ENCODE measurements around the gene CTIF. TPM values are rescaled to one million over a fixed set of nuclear protein-coding genes. Genes with fewer than 3 reads are reported as not detected.
A peak's percentile ranks its signal among the peaks of the same experiment; 100 is the strongest.

The CTIF gene
- total RNA-seq, 2 donors from 2014 or later = 30.6 to 61.2 TPM

DNA sequence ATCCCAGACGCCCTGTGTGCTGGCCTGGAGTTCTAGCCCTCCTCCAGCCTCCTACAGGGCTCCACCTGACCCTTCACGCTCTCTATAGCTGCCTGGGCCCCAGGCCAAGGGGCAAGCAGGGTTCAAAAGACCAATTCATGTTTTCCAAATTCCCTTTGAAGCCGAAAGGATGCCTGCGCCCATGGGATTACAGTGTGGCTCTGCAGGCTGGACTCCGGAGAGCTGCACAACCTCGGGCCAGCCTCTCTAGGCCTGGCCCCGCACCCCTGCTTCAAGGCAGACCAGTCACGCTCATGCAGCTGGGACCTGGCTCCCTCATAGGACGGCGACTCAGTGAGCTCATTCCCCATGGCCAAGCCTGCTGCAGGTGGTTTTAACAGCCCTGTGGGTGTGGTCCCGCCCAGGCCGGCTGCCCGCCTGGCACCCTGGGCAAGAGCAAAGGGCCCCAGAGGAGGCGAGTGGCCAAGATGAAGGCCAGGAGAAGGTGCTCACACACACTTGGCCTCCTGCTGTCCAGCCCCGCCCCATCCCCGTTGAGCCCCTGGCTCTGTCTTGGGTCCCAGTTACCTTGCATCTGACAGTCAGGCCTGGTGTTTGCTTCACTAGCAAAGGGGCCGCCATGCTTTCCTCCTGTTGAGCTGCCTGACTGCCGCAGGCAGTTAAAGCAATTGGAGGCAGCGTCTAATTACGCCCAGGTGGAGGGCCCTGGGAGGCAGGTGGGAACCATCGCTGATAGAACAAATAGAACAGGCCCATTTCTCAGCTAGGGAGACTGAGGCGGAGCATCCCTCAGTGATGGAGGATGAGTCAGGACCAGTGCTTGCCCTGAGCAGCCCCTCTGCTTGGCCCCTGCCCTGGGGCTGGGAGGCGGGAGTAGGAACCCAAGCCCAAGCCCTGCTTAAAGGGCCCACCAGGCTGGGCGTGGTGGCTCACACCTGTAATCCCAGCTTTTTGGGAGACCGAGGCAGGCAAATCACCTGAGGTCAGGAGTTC is 355.1 kb downstream of the CTIF start:
- Histone ChIP-seq H3K4me1 (peaks cover 0 to 20% of the 10 kb centered on the region in 2 donors), H3K27me3 (no peaks in the 10 kb centered on the region), H3K36me3 (no peaks in the 10 kb centered on the region), H3K4me3 (no peak overlapping the region), H3K27ac (no peak overlapping the region), H3K9me3 (no peaks in the 10 kb centered on the region)
- DNase-seq (ENCODE audit: low spot score) = no peak
- TF ChIP-seq, protein P1, sequence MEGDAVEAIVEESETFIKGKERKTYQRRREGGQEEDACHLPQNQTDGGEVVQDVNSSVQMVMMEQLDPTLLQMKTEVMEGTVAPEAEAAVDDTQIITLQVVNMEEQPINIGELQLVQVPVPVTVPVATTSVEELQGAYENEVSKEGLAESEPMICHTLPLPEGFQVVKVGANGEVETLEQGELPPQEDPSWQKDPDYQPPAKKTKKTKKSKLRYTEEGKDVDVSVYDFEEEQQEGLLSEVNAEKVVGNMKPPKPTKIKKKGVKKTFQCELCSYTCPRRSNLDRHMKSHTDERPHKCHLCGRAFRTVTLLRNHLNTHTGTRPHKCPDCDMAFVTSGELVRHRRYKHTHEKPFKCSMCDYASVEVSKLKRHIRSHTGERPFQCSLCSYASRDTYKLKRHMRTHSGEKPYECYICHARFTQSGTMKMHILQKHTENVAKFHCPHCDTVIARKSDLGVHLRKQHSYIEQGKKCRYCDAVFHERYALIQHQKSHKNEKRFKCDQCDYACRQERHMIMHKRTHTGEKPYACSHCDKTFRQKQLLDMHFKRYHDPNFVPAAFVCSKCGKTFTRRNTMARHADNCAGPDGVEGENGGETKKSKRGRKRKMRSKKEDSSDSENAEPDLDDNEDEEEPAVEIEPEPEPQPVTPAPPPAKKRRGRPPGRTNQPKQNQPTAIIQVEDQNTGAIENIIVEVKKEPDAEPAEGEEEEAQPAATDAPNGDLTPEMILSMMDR (IDR thresholded peaks at IDR 0.05) = no peak

DNA sequence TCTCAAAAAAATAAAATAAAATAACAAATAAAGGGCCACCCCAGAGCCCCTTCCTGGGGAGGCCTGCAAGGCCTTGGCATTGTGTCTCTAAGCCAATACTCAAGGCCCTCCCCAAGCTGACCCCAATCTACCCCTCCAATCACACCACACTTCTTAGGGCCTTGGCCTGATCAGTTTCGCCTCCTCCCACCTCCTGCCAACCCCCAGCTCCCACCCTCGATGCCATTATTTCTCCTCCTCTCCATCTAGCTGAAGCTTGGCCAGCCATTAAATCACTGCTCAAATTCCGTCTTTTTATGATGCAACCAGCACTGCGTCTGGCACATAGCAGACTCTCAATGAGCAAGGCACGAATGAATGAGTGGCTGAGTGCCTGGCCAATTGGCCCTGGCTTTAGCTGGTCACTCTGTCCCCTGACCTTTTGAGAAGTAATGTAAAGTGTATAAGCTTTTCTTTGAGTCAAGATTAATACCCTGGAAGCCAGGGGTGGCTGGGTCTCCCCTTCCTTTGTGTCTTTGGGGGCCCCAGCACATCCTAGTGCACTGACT is 356.0 kb downstream of the CTIF start:
- H3K4me3 ChIP-seq = no peak overlapping the region
- no peaks in the 10 kb centered on the region for H3K36me3 ChIP-seq
- no peaks in the 10 kb centered on the region for H3K9me3 ChIP-seq
- peaks cover 0 to 10% of the 10 kb centered on the region in 2 donors for H3K4me1 ChIP-seq
- TF ChIP-seq, protein P1 (IDR thresholded peaks at IDR 0.05) = no peak
- no peak overlapping the region for H3K27ac ChIP-seq
- H3K27me3 ChIP-seq = no peaks in the 10 kb centered on the region
- DNase-seq (ENCODE audit: low spot score) = no peak

DNA sequence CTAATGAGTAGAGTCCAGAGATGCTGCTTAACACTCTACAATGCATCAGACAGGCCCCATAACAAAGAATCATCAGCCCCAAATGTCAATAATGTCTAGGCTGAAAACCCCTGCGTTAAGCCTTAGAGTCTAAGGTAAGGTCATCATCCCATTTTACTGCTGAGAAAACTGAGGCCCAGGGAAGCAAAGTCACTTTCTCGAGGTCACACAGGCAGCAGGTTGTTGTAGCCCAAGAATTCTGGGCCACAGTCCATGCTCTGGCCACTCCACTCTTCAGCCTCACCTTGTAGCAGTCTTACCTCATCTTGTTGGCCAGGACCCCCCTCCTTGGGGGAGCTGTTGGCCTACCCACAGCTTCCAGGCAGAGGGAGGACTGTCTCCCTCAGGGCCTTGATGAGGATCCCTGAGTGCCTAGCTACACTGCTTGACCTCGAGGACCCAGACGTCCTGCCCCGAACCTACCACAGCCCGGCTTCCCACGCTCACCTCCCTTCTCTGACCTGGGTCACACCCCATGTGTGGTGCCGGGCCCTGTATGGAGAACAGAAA is 357.6 kb downstream of the CTIF start:
- Histone ChIP-seq H3K27me3 (no peaks in the 10 kb centered on the region), H3K4me1 (peaks cover 0 to 8% of the 10 kb centered on the region in 2 donors), H3K27ac (peak overlapping the region; percentile 16 to 53), H3K9me3 (no peaks in the 10 kb centered on the region), H3K36me3 (no peaks in the 10 kb centered on the region), H3K4me3 (no peak overlapping the region)
- no peak for DNase-seq (ENCODE audit: low spot score)
- TF ChIP-seq, protein P1 (IDR thresholded peaks at IDR 0.05) = no peak

DNA sequence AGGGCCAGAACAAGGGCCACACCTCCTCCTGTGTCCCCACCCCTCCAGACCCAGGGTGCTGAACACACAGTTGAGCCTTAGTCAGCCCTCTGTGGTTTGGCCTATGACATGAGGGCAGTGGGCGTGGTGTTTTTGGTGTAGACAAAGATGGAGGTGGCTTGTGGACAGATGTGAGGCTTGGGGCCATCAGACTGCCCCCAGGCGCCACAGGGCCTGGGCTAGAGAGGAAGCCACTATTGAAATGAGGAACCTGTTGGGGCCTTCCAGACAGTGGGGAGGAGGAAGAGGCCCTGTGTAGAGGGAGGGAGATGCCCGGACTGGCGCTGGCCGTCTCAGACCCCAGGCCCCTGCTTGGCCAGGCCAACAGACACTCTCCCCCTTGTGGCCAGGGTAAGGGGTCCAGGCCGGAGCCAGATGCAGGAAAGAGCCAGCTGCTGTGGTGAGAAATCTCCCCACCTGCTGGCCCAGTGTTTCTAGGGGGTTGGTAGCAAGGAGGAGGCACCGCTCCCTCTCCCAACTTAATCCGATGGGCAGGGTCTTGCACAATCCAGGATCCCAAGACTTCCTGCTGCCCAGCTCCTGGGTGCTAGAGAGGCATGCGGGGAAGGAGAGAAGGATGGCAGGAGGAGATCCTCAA is 358.2 kb downstream of the CTIF start:
- TF ChIP-seq, protein P1 (IDR thresholded peaks at IDR 0.05) = no peak
- no peaks in the 10 kb centered on the region for H3K36me3 ChIP-seq
- H3K4me1 ChIP-seq = peaks cover 0 to 14% of the 10 kb centered on the region in 2 donors
- peak; percentile 81 for DNase-seq (ENCODE audit: low spot score)
- H3K27me3 ChIP-seq = no peaks in the 10 kb centered on the region
- H3K9me3 ChIP-seq = no peaks in the 10 kb centered on the region
- H3K27ac ChIP-seq = peak overlapping the region; percentile 16 to 53
- H3K4me3 ChIP-seq = no peak overlapping the region

DNA sequence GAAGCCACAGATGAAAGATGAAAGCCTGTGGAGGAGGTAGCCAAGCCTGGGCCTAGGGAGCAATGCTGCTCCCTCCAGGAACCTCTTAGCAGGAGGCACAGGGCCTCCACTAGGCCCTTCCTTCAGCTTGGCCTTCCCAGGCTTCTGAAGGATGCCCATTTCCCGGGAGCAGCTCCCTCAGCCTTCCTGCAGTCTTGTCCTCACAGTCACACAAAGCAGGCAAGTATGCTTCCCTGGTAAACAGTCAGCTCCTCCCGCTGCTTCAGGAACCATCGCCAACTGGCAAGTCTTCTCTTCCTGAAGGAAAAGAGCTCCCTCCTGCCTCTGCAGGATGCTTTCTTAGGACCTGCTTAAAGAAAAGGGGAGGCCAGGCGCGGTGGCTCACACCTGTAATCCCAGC is 358.7 kb downstream of the CTIF start:
- TF ChIP-seq, protein P1 (IDR thresholded peaks at IDR 0.05) = no peak
- no peak for DNase-seq (ENCODE audit: low spot score)
- peaks cover 0 to 19% of the 10 kb centered on the region in 2 donors for H3K4me1 ChIP-seq
- H3K36me3 ChIP-seq = no peaks in the 10 kb centered on the region
- H3K27me3 ChIP-seq = no peaks in the 10 kb centered on the region
- H3K9me3 ChIP-seq = no peaks in the 10 kb centered on the region
- H3K4me3 ChIP-seq = no peak overlapping the region
- H3K27ac ChIP-seq = peak overlapping the region; percentile 16 to 53

Measured in right atrium auricular region (tissue), 2 donors.